GM10266 (cell line): ENCODE measurements around the gene ANO4.

Source experiments
- DNase-seq: peaks from one replicate; pipeline ENCODE4 v3.0.0; 2012; ENCODE audit errors: extremely low spot score
- TF ChIP-seq, protein P1 (sequence below): IDR thresholded peaks from 2 replicates; pipeline ENCODE4 v1.5.1; 2012; ENCODE audit warnings: mild to moderate bottlenecking, low read depth; ENCODE audit not compliant: control insufficient read depth, insufficient read depth; ENCODE audit errors: missing control alignments

Gene ANO4

DNA sequence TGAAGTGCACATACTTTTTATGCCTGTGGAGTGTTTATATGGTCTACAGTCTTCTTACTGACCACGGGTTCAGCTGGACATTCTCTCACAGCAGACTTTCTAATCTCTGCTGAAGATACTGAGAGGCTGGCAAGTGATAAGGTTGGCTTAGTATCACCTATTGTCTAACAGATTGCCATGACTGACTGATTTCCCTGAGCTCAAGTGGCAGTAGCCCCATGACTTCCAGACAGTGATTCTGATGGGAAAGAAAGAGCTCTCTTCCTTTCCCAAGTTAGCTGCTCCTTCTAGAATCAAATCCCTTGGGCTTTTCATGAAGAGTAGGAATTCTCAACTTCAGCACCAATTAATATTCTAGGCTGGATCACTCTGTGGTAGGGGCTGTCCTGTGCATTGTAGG lies 141.4 kb downstream of the ANO4 start:
- no peak for DNase-seq
- TF ChIP-seq, protein P1, sequence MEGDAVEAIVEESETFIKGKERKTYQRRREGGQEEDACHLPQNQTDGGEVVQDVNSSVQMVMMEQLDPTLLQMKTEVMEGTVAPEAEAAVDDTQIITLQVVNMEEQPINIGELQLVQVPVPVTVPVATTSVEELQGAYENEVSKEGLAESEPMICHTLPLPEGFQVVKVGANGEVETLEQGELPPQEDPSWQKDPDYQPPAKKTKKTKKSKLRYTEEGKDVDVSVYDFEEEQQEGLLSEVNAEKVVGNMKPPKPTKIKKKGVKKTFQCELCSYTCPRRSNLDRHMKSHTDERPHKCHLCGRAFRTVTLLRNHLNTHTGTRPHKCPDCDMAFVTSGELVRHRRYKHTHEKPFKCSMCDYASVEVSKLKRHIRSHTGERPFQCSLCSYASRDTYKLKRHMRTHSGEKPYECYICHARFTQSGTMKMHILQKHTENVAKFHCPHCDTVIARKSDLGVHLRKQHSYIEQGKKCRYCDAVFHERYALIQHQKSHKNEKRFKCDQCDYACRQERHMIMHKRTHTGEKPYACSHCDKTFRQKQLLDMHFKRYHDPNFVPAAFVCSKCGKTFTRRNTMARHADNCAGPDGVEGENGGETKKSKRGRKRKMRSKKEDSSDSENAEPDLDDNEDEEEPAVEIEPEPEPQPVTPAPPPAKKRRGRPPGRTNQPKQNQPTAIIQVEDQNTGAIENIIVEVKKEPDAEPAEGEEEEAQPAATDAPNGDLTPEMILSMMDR = no peak

DNA sequence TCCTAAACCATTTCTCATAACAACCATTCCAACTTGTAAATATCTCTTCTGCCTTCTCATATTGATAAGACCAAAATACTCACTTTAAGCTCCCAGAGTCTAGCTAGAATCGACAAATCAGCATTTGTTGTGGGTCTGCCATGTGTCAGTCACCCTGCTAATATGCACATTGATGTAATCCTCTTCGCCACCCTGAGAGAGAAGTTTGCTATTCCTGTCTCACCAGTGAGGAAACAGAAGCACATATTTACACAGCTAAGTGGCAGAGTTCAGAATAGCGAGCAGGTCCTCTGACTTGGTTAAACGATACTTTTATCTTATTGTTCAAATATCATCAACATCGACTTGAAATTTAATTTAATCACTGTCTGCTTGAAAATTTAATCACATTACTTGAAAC lies 142.1 kb downstream of the ANO4 start:
- TF ChIP-seq, protein P1 = no peak
- no peak for DNase-seq

DNA sequence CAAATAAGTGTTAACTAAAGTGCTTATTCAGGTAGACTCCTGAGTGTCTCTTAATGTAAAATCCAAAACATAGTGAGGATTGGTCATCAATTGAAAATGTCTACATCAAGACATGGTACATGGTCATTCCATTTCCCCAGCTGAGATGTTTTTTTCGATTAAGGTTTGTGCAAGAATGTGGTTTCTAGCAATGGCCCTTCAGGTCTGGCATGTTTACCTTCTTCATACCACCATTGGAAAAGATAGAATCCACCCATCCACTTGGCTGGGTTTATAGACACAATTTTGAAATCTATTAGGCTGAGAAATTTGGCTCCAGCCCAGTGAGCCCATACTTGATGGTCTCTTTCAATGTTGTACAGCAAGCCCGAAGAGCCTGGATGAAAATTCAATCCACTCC lies 145.9 kb downstream of the ANO4 start:
- TF ChIP-seq, protein P1 = no peak
- no peak for DNase-seq

DNA sequence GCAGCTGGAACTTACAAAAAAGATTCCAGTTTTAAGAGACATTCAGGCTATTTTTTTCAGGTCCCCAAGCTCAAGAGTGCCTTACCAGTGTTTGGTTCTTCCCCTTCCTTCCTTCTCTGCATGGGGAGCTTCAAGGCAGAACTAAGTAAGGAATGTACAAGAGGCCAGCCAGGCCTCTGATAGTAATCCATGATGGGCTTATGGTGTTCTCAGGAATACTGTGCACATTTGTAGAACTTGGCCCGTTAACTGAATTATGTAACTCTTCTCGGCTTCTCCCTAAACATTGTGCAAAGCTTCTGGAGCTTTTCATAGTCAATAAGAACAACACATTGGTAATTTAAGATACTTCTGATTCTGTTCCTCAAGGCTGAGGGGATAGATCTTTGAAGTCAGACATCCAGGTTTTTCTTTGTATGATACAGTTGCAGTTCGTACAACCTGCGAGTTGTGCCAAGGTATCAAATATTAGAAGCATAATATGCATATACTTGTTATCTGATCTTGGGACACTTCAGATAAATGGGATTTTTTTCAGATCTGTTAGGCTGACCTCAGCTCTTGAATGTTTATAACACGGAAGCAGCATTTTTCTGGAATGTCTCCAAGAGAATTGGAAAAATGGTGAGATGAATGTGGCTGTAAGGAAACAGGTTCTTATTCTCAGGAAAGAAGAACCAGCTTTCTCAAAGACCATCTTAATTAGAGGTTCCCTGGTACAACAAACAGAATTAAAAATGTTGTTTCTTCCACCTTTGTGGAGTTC lies 148.6 kb downstream of the ANO4 start:
- DNase-seq = no peak
- TF ChIP-seq, protein P1 = no peak

DNA sequence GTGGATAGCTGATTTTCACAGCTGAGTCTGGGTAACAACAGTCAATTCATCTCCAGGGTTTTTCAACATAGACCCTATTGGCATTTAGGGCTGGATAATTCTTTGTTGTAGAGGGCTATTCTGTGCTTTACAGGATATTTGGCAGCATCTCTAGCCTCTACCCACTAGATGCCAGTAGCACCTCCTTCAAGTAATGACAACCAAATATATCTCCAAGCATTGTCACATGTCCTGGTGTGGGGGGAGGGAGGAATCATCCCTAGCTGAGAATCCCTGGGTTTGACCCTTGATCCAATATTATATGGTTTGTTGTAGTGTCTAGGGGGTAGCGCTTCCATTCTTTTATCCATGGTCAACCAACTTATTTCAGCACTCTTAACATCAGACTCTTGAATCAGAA lies 157.2 kb downstream of the ANO4 start:
- DNase-seq = no peak
- TF ChIP-seq, protein P1 = no peak

DNA sequence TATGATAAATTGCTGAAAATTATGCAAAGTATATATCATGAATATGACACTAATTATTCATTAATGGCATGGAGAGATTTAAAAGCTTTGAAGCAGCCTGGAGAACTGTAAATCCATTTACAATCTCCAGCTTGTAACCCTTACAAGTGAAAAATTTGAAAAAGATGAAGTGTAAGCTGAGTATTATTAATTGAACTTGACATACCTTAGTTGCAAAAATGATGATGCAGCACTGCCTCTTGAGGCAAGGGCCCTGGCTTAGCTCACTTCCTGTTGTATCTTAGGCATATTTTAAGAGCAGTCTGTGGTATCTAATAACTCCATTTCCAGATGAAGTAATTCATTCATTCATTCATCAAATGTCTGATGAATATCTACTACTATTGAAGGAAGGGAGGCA lies 158.6 kb downstream of the ANO4 start:
- DNase-seq = no peak
- TF ChIP-seq, protein P1 = no peak

DNA sequence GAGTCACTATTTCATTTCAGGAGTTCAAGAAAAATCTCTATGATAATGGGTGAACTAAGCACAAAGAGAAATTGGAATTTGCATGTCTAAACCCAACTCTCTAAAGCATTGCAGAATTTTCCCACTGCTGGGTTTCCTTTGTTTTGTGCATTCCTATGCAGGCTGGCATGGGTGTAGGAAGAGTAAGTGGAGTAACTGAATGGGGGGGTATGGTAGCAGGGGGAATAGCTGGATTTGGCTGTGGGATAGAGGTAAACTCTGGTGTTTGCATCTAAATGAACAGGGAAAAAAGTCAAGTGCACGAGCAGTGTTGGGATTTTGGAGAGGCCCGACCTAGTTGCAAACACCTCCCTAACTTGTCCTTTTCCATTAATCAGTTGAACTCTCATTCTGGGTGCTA lies 159.1 kb downstream of the ANO4 start:
- no peak for DNase-seq
- TF ChIP-seq, protein P1 = no peak
